PC-9 (cell line): ENCODE data around the gene ZNF474. TPM values are rescaled to one million over a fixed set of nuclear protein-coding genes. Genes with fewer than 3 reads are reported as not detected.

Experiments used
- BruUV-seq: library from RNA; stranded (reverse); fragments of 400-500 nt; replicated peaks from 2 replicates; lab custom pipeline; 2021; lab: Mats Ljungman, UMichigan
- CTCF ChIA-PET: fragments of 300-600 bp; sonication (Branson Sonifier 250); formaldehyde crosslinking; loops from one replicate; lab custom pipeline; 2022; ENCODE audit warnings: antibody characterized with exemption; lab: Charles Lee
- POLR2A ChIA-PET: fragments of 300-600 bp; sonication (Branson Sonifier 250); formaldehyde crosslinking; loops from one replicate; lab custom pipeline; 2022; ENCODE audit warnings: antibody characterized with exemption; ENCODE audit not compliant: unreplicated experiment; lab: Charles Lee
- DNase-seq, 2 experiments: peaks; one replicate each; pipeline versions ENCODE4 v3.0.0 to v3.0.0-alpha.2; 2015 to 2022; ENCODE audit warnings: mixed read lengths in 1 of 2
- H2AFZ ChIP-seq: fragments of 200-600 bp; sonication (generic); 2 replicates; pipeline ENCODE4 v1.8.1; 2017; ENCODE audit warnings: antibody characterized with exemption
- H3F3A ChIP-seq: fragments of 200-600 bp; sonication (generic); 2 replicates; pipeline ENCODE4 v1.8.1; 2017; ENCODE audit warnings: antibody characterized with exemption, mild to moderate bottlenecking, low read depth; ENCODE audit not compliant: insufficient read depth
- H3K27ac ChIP-seq: fragments of 200-600 bp; sonication (generic); 2 replicates; pipeline ENCODE4 v1.6.1; 2016; ENCODE audit warnings: mixed run types
- H3K27me3 ChIP-seq: fragments of 200-600 bp; sonication (generic); 2 replicates; pipeline ENCODE4 v1.6.1; 2016; ENCODE audit warnings: low read depth, mixed run types; ENCODE audit not compliant: insufficient read depth
- H3K36me3 ChIP-seq: fragments of 200-600 bp; sonication (generic); 2 replicates; pipeline ENCODE4 v1.6.1; 2016; ENCODE audit warnings: low read depth, mixed run types
- H3K4me1 ChIP-seq: fragments of 200-600 bp; sonication (generic); replicated peaks from 2 replicates; pipeline ENCODE4 v1.6.1; 2016; ENCODE audit warnings: mixed run types; ENCODE audit not compliant: insufficient read depth
- H3K4me2 ChIP-seq: fragments of 200-600 bp; sonication (generic); 2 replicates; pipeline ENCODE4 v1.6.1; 2017; ENCODE audit warnings: mixed run types
- H3K4me3 ChIP-seq: fragments of 200-600 bp; sonication (generic); 2 replicates; pipeline ENCODE4 v1.6.1; 2016; ENCODE audit warnings: mixed run types
- H3K79me2 ChIP-seq: fragments of 200-600 bp; sonication (generic); 2 replicates; pipeline ENCODE4 v1.6.1; 2017; ENCODE audit warnings: low read depth, mixed run types
- H3K9me2 ChIP-seq: fragments of 200-600 bp; sonication (generic); 2 replicates; pipeline ENCODE4 v1.8.1; 2017; ENCODE audit warnings: mild to moderate bottlenecking; ENCODE audit not compliant: insufficient read depth
- H3K9me3 ChIP-seq: fragments of 200-600 bp; sonication (generic); 2 replicates; pipeline ENCODE4 v1.8.1; 2016; ENCODE audit warnings: low read depth; ENCODE audit not compliant: insufficient read depth
- H4K20me1 ChIP-seq: fragments of 200-600 bp; sonication (generic); 2 replicates; pipeline ENCODE4 v1.8.1; 2017; ENCODE audit not compliant: insufficient read depth
- EZH2 ChIP-seq: fragments of 200-600 bp; sonication (generic); IDR thresholded peaks from 2 replicates; pipeline ENCODE4 v1.8.0; 2017; ENCODE audit warnings: antibody characterized with exemption, low read depth
- intact Hi-C: fragments of 100-400 bp; cut with micrococcal nuclease; formaldehyde crosslinking; loops from one replicate; pipeline ENCODE4 v1.10.0; 2022; ENCODE audit not compliant: unreplicated experiment
- total RNA-seq: library from RNA; stranded (reverse); gene quantifications from 2 replicates; pipeline ENCODE4 v1.2.3, GENCODE V29; 2021
- TF ChIP-seq, protein P1 (sequence below): fragments of 200-600 bp; sonication (generic); conservative IDR thresholded peaks from 2 replicates; pipeline ENCODE4 v1.6.1; 2017; ENCODE audit warnings: mixed run types, antibody characterized with exemption, mild to moderate bottlenecking, moderate library complexity

Gene ZNF474
- total RNA-seq, 1 experiment from 2014 or later, result not detected

DNA sequence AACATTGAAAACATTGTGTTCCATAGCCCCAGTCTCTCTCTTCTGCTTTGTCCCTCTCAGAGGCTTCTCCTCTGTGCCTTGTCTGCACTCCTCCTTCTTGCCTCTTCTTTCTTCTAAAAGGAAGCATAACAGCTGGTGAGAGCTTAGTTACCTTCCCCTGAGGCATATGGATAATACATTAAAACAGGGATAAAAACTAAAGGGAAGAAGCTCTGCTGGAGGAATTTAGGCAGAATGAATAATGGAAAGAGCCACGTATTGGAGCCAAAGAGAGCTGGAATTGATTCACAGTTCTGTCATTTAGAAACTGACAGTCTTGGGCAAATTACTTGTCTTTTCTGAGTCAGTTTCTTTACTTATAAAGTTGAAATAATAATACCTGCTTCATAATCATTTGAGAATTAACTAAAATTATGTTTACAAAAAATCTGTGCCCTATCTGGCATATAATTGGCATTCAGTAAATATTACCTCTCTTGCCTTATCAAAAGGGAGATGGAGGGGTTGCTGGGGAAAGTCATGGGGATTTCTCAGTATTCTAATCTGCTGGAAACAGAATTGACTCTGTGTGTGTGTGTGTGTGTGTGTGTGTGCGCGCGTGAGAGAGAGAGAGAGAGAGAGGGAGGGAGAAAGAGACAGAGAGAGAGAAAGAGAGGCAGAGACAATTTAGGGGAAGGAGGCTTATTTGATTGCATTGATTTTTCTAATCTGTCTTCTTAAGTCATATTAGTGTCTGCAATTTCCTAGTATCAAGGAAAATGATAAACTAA is 20.2 kb downstream of the ZNF474 start:
- H3K9me3 ChIP-seq, result no peaks in the 10 kb centered on the region
- no peak overlapping the region for H3K27ac ChIP-seq
- no peak overlapping the region for H3K4me3 ChIP-seq
- no peaks in the 10 kb centered on the region for H3F3A ChIP-seq
- H3K9me2 ChIP-seq, result no peaks in the 10 kb centered on the region
- H3K79me2 ChIP-seq, result no peaks in the 10 kb centered on the region
- H3K4me1 ChIP-seq, result no peaks in the 10 kb centered on the region
- ChIA-PET CTCF (no interaction called here), POLR2A (no interaction called here)
- H3K4me2 ChIP-seq, result no peak overlapping the region
- H2AFZ ChIP-seq, result no peak overlapping the region
- no TSS peak for BruUV-seq
- no peak for DNase-seq
- intact Hi-C loops, result loop anchor here (10.0 kb wide), 1 partner anchor 55 kb away; no protein-coding TSS in a partner anchor
- TF ChIP-seq EZH2, result no peak
- TF ChIP-seq, protein P1, sequence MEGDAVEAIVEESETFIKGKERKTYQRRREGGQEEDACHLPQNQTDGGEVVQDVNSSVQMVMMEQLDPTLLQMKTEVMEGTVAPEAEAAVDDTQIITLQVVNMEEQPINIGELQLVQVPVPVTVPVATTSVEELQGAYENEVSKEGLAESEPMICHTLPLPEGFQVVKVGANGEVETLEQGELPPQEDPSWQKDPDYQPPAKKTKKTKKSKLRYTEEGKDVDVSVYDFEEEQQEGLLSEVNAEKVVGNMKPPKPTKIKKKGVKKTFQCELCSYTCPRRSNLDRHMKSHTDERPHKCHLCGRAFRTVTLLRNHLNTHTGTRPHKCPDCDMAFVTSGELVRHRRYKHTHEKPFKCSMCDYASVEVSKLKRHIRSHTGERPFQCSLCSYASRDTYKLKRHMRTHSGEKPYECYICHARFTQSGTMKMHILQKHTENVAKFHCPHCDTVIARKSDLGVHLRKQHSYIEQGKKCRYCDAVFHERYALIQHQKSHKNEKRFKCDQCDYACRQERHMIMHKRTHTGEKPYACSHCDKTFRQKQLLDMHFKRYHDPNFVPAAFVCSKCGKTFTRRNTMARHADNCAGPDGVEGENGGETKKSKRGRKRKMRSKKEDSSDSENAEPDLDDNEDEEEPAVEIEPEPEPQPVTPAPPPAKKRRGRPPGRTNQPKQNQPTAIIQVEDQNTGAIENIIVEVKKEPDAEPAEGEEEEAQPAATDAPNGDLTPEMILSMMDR, result no peak
- no peaks in the 10 kb centered on the region for H4K20me1 ChIP-seq
- H3K36me3 ChIP-seq, result no peaks in the 10 kb centered on the region
- H3K27me3 ChIP-seq, result no peaks in the 10 kb centered on the region

DNA sequence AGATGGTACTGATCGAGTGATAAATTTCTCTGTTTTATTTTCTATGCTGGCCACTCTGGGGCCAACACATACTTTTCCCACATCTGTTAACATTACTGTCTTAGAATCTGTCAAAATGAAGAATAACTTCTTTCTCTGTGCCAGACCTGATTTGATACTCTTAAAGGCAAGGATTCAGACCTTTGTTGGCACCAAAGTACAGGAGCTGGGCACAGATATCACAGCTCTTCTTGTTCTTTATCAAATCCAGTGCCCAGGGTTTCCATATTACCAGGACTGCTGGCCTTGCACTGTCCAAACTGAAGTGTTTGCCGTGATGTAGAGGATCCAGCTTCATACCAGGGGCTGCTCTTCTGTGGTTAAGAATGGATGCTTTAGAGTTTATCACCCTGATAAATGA is 20.9 kb downstream of the ZNF474 start:
- CTCF ChIA-PET, result no interaction called here
- BruUV-seq, result no TSS peak
- Histone ChIP-seq H3K36me3 (no peaks in the 10 kb centered on the region), H3K4me3 (no peak overlapping the region), H3F3A (no peaks in the 10 kb centered on the region), H3K4me1 (no peaks in the 10 kb centered on the region), H2AFZ (no peak overlapping the region), H3K27me3 (no peaks in the 10 kb centered on the region), H3K4me2 (no peak overlapping the region), H3K27ac (no peak overlapping the region), H4K20me1 (no peaks in the 10 kb centered on the region), H3K9me2 (no peaks in the 10 kb centered on the region), H3K79me2 (no peaks in the 10 kb centered on the region), H3K9me3 (no peaks in the 10 kb centered on the region)
- intact Hi-C loops, result loop anchor here (10.0 kb wide), 1 partner anchor 55 kb away; no protein-coding TSS in a partner anchor
- no peak for DNase-seq
- no peak for TF ChIP-seq EZH2
- TF ChIP-seq, protein P1, result no peak
- POLR2A ChIA-PET, result no interaction called here

DNA sequence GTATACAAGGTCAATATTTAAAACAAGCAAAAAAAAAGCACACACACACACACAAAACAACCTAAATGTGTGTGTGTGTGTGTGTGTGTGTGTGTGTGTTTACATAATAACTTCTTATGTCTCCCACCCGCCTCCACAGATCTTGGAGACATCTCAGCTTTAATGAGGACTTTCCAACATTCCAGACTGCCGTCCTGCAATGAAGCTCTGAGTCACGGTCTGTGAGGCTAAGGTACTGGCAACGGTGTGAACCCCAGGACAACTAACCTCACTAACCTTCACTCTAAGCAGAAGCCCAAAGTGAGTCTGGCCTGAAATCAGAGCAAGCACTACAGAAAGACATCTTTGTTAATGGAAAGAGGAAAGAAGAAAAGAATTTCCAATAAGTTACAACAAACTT is 22.3 kb downstream of the ZNF474 start:
- H3K27ac ChIP-seq, result no peak overlapping the region
- no peaks in the 10 kb centered on the region for H3K4me1 ChIP-seq
- ChIA-PET CTCF (no interaction called here), POLR2A (no interaction called here)
- DNase-seq, result no peak
- BruUV-seq, result no TSS peak
- intact Hi-C loops, result loop anchor here (10.0 kb wide), 1 partner anchor 57 kb away; no protein-coding TSS in a partner anchor
- TF ChIP-seq, protein P1, result no peak
- no peak for TF ChIP-seq EZH2
- H3F3A ChIP-seq, result no peaks in the 10 kb centered on the region
- H3K79me2 ChIP-seq, result no peaks in the 10 kb centered on the region
- no peak overlapping the region for H2AFZ ChIP-seq
- no peaks in the 10 kb centered on the region for H3K9me2 ChIP-seq
- no peaks in the 10 kb centered on the region for H4K20me1 ChIP-seq
- no peak overlapping the region for H3K4me3 ChIP-seq
- no peaks in the 10 kb centered on the region for H3K36me3 ChIP-seq
- no peaks in the 10 kb centered on the region for H3K27me3 ChIP-seq
- H3K9me3 ChIP-seq, result no peaks in the 10 kb centered on the region
- no peak overlapping the region for H3K4me2 ChIP-seq
